SKM-1 treated with dmso at 0.1 percent for 144 hours (cell line): ENCODE results near the gene INSIG1.

Source experiments
- DNase-seq: peaks from one replicate; lab custom pipeline; 2025; ENCODE audit not compliant: unreplicated experiment; lab: John Stamatoyannopoulos, UW

Gene INSIG1

GRCh38 chr7:155297517-155298287 is at the start of gene INSIG1:
Gene INSIG1 (plus strand): TSS chr7:155297878. CDS start chr7:155298286, 408 bp downstream.
- peak; percentile 33 for DNase-seq

- no peak for DNase-seq
Observed at GRCh38 chr7:155248366-155248756, 49.3 kb upstream of the INSIG1 start.

GRCh38 chr7:155251831-155252230 is 45.8 kb upstream of the INSIG1 start:
- DNase-seq: no peak

GRCh38 chr7:155252444-155252887 is 45.2 kb upstream of the INSIG1 start:
- DNase-seq: no peak

DNA sequence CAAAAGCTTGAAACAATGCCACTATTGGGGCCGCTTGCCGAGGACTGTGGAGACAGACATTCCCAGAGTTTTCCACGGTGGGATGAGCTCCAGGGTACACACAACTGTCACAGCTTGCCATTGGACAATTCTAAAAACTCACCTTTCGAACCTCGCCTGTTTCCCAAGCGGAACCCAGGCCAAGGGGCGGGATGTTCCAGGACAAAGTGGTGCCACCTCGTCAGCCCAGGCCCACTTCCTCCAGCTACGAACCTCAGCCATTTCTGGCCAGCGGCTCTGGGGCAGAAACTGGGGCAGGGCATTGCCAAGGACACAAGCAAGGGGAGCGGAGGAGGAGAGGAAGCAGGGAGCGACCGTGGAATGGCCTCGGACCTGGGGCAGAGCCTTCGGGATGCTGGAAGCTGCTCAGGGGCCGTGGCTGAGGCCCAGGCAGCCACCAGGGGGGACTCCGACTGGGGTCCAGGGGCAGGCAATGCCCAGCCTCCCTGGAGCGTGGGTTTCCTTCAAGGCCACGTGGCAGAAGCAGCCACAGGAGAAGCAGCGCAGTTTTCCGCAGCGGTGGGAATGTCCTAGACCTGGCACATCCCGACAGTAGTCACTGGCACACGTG is 44.7 kb upstream of the INSIG1 start:
- DNase-seq: no peak

DNA sequence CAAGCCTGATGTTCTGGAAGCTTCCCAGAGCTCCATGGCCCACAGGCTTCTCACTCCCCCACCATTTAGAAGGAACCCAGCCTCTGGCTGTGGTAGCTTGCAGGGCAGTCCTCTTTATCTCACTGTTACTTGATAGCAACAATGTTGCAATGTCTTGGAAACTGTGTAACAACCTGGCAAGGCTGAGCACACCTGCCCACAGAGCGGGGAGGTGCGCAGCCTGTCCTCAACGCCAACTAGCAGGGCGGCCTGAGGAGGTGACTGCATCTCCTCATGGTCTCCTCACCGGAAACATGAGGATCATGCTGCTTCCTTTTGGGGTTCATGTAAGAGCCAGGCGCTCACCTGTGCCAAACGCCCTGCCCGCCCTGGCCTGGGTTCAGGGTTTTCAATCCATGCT is 43.7 kb upstream of the INSIG1 start:
- no peak for DNase-seq

DNA sequence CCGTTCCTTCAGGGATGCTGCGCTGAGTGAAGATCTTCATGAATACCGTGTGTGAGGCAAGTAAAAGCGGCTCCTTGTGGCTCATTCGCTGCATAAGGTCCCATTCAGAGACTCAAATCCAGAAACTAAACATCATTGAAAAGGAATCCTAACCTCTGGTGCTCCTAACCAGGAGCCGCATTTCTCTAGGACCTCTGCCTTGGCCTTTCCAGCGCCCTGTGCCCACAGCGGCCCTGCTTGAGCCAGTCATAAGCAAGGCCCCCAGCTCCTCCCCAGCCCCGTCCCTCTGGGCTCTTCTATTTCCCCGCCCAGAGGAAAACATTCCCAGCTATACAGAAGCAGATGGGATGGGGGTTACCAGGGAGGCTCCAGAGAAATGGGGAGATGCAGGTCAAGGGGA is 42.6 kb upstream of the INSIG1 start:
- DNase-seq: no peak

GRCh38 chr7:155255621-155256020 is 42.1 kb upstream of the INSIG1 start:
- no peak for DNase-seq

DNA sequence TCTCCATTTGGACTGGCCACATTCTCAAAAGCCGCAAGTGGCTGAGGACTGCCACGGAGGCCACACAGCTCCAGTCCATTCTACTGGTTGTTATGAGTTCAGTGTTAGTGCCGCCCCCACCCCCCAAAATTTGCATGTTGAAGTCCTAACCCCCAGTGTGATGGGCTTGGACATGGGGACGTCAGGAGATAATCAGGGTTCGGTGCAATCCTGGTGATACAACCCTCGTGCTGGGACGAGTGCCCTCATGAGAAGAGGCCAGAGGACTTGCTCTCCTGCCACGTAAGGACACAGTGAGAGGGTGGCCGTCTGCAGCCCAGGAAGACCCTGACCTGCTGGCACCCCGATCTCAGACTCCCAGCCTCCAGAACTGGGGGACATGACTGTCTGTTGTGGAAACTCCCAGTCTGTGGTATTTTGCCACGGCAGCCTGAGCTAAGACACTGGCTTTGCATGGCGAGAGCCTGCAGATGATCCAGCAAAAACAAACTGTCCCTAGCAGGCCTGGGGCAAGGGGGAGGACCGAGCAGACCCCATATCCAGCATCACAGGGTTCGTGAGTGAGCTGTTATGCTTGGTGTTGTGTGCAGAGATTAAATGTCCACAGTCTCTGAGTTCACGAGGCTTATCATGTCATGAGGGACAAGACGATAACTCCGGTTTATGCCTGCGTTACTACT is 41.5 kb upstream of the INSIG1 start:
- no peak for DNase-seq

DNA sequence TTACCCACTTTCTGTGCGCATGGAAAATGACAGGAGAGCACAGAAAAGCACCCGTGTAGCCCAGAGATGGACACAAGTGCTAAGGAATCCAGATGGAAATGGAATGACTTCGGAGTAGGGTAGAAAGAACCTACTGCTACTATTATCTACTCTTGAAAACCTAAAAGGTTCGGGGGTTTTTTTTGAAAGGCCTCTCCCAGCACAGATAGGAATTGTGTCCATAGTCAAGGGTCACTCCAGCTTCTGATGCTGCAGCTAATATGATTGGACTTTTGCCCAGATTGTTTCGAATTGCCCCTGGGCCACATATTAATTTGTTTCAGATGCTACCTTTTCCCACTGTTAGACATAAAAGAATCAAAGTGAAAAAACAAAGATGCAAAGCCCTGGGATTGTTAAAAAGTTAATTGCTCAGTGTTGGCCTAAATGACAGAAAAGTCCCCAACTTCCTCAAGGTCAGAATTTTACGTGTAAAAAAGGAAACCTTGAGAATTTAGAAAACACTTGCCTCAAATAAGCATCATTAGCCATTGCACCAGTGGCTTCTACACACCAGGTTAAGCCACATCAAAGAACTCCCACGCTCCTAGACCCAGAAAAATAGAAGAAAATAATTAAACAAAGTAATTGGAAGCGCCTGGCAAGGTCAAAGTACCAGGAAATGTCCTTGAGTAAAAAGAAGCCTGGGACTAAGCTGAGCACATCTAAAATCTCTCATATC is 40.8 kb upstream of the INSIG1 start:
- DNase-seq: no peak

GRCh38 chr7:155257482-155258225 is 40.0 kb upstream of the INSIG1 start:
- DNase-seq: no peak

- no peak for DNase-seq
Observed at GRCh38 chr7:155258226-155258560, 39.5 kb upstream of the INSIG1 start.

DNA sequence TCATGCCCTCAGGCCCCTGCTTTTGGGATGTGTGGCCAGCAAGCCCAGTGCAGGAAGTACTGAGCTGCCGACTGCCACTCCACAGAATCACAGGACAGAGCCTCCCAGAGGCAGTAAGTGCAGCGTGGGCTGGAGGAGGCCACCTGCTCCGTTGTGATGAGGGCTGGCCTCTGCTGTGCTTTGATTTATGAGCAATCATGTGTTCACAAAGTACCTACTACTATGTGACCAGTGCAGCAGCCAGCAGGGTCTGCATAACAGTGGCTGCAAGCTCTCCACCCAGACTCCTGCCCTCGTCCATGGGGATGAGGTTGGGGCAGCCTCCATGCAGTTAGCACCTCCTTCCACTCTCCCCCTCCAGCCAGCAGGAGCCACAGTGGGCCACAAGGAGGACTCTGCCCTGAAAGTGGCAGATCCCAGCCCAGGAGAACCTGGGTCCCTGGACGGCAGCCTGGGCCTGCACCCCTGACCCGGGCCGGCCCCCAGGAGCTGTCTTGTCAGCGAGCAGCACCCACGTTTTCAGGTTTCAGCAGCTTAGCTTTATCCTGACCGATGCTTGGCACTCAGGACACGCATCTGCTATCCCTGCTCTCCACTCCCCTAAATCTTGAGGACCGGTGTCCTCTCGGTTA is 37.7 kb upstream of the INSIG1 start:
- DNase-seq: no peak

- DNase-seq: no peak
Observed at GRCh38 chr7:155260498-155260872, 37.2 kb upstream of the INSIG1 start.

DNA sequence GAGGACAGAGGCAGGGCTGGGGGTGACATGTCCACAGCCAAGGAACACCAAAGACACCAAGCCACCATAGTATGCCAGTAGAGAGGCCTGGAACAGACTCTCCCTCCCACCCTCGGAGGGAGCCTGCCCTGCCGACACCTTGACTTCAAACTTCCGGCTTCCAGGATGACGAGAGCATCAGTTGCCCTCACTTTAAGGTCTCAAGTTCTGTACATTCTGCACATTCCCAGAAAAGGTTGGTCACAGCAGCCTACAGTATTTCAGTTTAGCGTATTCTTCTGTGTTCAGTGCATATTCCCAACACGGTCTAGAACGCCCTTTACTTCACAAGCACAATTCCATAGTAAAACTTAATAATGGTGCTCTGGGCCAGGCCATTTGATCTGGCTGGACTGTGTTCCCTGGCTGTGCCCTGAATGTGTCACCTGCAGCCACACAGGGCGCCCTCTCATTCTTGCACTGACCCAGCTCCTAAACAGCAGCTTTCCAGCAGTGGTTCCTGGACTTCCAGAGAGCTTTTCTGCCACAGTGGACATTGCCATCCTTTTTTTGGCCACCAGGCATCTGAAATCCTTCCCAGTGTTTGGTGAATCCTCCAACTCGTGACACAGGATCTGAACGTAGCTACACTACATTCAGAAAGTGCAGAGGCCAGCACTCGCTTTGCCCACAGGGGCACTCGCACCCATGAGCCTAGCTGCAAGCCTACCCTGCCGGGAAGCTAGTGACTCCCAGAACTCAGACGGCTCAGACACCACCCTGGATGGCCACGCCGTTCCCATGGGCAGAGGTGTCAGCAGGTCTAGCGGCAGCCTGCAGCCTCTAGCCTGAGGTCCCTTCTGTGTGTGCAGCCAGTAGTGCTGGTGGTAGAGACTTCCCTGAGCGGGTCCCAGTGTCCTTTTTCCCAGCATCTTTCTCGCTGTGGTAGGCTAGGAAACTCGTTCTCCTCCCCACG is 36.4 kb upstream of the INSIG1 start:
- DNase-seq: no peak

DNA sequence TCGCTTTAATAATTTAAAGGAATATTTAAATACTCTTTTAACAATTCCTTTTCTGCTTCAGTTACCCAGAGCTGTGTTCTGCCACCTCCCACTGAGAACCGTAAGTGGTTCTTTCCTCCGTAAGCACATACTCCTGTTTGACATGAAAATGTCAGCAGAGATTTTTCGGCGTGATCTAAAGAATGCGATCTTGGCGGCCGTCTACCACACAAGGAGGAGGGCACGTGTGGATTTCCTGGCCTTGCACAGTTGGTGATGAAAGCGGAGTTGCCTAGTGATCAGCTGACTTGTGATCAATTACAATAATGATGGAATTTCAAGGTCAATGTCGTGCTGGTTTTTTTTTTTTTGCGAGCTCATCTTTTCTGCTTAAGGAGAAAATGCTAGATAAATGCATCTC is 35.6 kb upstream of the INSIG1 start:
- no peak for DNase-seq

GRCh38 chr7:155263051-155263450 is 34.6 kb upstream of the INSIG1 start:
- DNase-seq: no peak

DNA sequence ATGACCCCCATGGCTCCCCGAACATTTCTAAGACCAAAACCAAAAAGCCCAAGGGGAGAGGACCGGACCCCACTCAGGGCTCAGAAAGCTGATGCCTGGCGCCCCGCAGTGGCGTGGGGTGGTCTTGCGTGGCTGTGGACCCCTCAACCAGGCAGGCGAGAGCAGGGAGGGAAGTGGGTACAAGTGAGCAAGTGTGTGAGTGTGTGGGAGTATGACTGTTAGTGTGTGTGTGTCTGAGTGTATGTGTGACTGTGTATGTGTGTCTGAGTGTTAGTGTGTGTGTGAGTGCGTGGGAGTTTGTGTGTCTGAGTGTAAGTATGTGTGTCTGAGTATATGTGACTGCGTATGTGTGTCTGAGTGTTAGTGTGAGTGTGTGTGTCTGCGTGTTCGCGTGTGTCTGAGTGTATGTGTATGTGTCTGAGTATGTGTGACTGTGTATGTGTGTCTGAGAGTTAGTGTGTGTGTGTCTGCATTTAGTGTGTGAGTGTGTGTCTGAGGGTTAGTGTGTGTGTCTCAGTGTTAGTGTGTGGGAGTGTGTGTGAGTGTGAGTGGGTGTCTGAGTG is 34.0 kb upstream of the INSIG1 start:
- no peak for DNase-seq

DNA sequence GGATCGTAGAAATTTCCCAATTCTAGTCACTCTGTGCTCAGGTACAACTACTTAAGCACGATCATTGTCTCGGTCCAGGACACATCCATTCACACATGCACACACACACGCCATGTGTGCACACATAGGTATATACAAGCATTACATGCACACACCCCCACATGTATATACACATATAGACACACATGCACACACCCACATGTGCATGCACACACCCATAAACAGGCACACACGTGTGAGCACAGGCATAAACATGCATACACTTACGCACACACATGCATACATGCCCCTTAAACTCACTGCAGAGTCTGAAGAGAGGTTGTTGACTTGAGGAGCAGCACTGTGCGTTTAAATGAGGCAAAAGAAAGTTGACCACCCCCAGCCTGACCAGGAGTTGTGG is 32.5 kb upstream of the INSIG1 start:
- no peak for DNase-seq
